ENCODE data around the gene LCA5. TPM values are rescaled to one million over a fixed set of nuclear protein-coding genes. Genes with fewer than 3 reads are reported as not detected.

Gene LCA5
- total RNA-seq, 1 donor from 2014 or later: 6.2 TPM

- H3K27me3 Mint-ChIP-seq (ENCODE audit: low read depth, unreplicated experiment): no peaks in the 10 kb centered on the region
- H3K4me3 ChIP-seq (ENCODE audit: insufficient read depth, low read depth, low read length): no peak overlapping the region
- no peaks in the 10 kb centered on the region for H3K9me3 ChIP-seq (ENCODE audit: insufficient read depth, low read depth, low read length)
- peak overlapping the region; percentile 39 for H3K4me2 ChIP-seq (ENCODE audit: low read length)
- H3K4me3 Mint-ChIP-seq (ENCODE audit: unreplicated experiment): no peak overlapping the region
- H3K27ac Mint-ChIP-seq (ENCODE audit: unreplicated experiment): no peak overlapping the region
- no peaks in the 10 kb centered on the region for H4K20me1 ChIP-seq (ENCODE audit: insufficient read depth, low read length)
- no peak overlapping the region for H3K27ac ChIP-seq (ENCODE audit: low read depth, low read length)
- FAIRE-seq (no peak), DNase-seq (ENCODE audit: low read depth) (no peak)
- no peak overlapping the region for H2AFZ ChIP-seq (ENCODE audit: low read depth, low read length)
- no peaks in the 10 kb centered on the region for H3K36me3 Mint-ChIP-seq (ENCODE audit: low read depth, unreplicated experiment)
- H3K27me3 ChIP-seq (ENCODE audit: insufficient read depth, low read length): no peaks in the 10 kb centered on the region
- no peak for TF ChIP-seq EZH2 (IDR thresholded peaks at IDR 0.05; ENCODE audit: insufficient read depth, low read length)
- no peak for TF ChIP-seq CTCF (IDR thresholded peaks at IDR 0.05; ENCODE audit: insufficient read depth, low read depth, low read length)
- no peaks in the 10 kb centered on the region for H3K9me3 Mint-ChIP-seq (ENCODE audit: unreplicated experiment)
- H3K4me1 ChIP-seq (ENCODE audit: insufficient read depth, low read length): no peaks in the 10 kb centered on the region
- H3K9ac ChIP-seq (ENCODE audit: low read length): no peak overlapping the region
- H3K4me1 Mint-ChIP-seq (ENCODE audit: low read depth, unreplicated experiment): no peaks in the 10 kb centered on the region
- H3K79me2 ChIP-seq (ENCODE audit: insufficient read depth, low read length): no peaks in the 10 kb centered on the region
- no peaks in the 10 kb centered on the region for H3K36me3 ChIP-seq (ENCODE audit: insufficient read depth, low read length)
These were observed 24.1 kb downstream of the LCA5 start for GRCh38 chr6:79513111-79513510.

GRCh38 chr6:79512014-79512413, 25.2 kb downstream of the LCA5 start:
- Mint-ChIP-seq H3K27me3 (ENCODE audit: low read depth, unreplicated experiment) (no peaks in the 10 kb centered on the region), H3K4me3 (ENCODE audit: unreplicated experiment) (no peak overlapping the region), H3K4me1 (ENCODE audit: low read depth, unreplicated experiment) (no peaks in the 10 kb centered on the region), H3K9me3 (ENCODE audit: unreplicated experiment) (no peaks in the 10 kb centered on the region), H3K27ac (ENCODE audit: unreplicated experiment) (no peak overlapping the region), H3K36me3 (ENCODE audit: low read depth, unreplicated experiment) (no peaks in the 10 kb centered on the region)
- Histone ChIP-seq H4K20me1 (ENCODE audit: insufficient read depth, low read length) (no peaks in the 10 kb centered on the region), H3K79me2 (ENCODE audit: insufficient read depth, low read length) (no peaks in the 10 kb centered on the region), H3K4me3 (ENCODE audit: insufficient read depth, low read depth, low read length) (no peak overlapping the region), H3K27me3 (ENCODE audit: insufficient read depth, low read length) (no peaks in the 10 kb centered on the region), H3K27ac (ENCODE audit: low read depth, low read length) (no peak overlapping the region), H2AFZ (ENCODE audit: low read depth, low read length) (no peak overlapping the region), H3K4me2 (ENCODE audit: low read length) (no peak overlapping the region), H3K36me3 (ENCODE audit: insufficient read depth, low read length) (no peaks in the 10 kb centered on the region), H3K4me1 (ENCODE audit: insufficient read depth, low read length) (no peaks in the 10 kb centered on the region), H3K9ac (ENCODE audit: low read length) (no peak overlapping the region), H3K9me3 (ENCODE audit: insufficient read depth, low read depth, low read length) (no peaks in the 10 kb centered on the region)
- TF ChIP-seq EZH2 (IDR thresholded peaks at IDR 0.05; ENCODE audit: insufficient read depth, low read length) (no peak), CTCF (IDR thresholded peaks at IDR 0.05; ENCODE audit: insufficient read depth, low read depth, low read length) (no peak)
- no peak for DNase-seq (ENCODE audit: low read depth)
- no peak for FAIRE-seq

- no peaks in the 10 kb centered on the region for H3K36me3 ChIP-seq (ENCODE audit: insufficient read depth, low read length)
- TF ChIP-seq CTCF (IDR thresholded peaks at IDR 0.05; ENCODE audit: insufficient read depth, low read depth, low read length) (no peak), EZH2 (IDR thresholded peaks at IDR 0.05; ENCODE audit: insufficient read depth, low read length) (no peak)
- no peak overlapping the region for H3K9ac ChIP-seq (ENCODE audit: low read length)
- H4K20me1 ChIP-seq (ENCODE audit: insufficient read depth, low read length): no peaks in the 10 kb centered on the region
- Mint-ChIP-seq H3K4me3 (ENCODE audit: unreplicated experiment) (no peak overlapping the region), H3K27me3 (ENCODE audit: low read depth, unreplicated experiment) (no peaks in the 10 kb centered on the region), H3K36me3 (ENCODE audit: low read depth, unreplicated experiment) (no peaks in the 10 kb centered on the region), H3K4me1 (ENCODE audit: low read depth, unreplicated experiment) (no peaks in the 10 kb centered on the region), H3K9me3 (ENCODE audit: unreplicated experiment) (no peaks in the 10 kb centered on the region), H3K27ac (ENCODE audit: unreplicated experiment) (no peak overlapping the region)
- no peak for FAIRE-seq
- no peaks in the 10 kb centered on the region for H3K27me3 ChIP-seq (ENCODE audit: insufficient read depth, low read length)
- DNase-seq (ENCODE audit: low read depth): no peak
- peaks cover 3% of the 10 kb centered on the region for H3K4me1 ChIP-seq (ENCODE audit: insufficient read depth, low read length)
- no peaks in the 10 kb centered on the region for H3K9me3 ChIP-seq (ENCODE audit: insufficient read depth, low read depth, low read length)
- H2AFZ ChIP-seq (ENCODE audit: low read depth, low read length): no peak overlapping the region
- H3K4me2 ChIP-seq (ENCODE audit: low read length): no peak overlapping the region
- H3K27ac ChIP-seq (ENCODE audit: low read depth, low read length): no peak overlapping the region
- no peak overlapping the region for H3K4me3 ChIP-seq (ENCODE audit: insufficient read depth, low read depth, low read length)
- H3K79me2 ChIP-seq (ENCODE audit: insufficient read depth, low read length): no peaks in the 10 kb centered on the region
These were observed 26.5 kb downstream of the LCA5 start for GRCh38 chr6:79510707-79511106.

Data from astrocyte (in vitro differentiated cells and primary cell).